HL-60 (cell line): Measurements from ENCODE around the gene BCO1.

Experiments used
- DNase-seq, 2 experiments: peaks; one replicate each; pipeline ENCODE4 v3.0.0-alpha.2; 2010 to 2020; ENCODE audit warnings: low read depth in 1 of 2, low spot score in 1 of 2
- H3K27ac ChIP-seq: fragments of 250-450 bp; sonication (Bioruptor Pico); replicated peaks from 2 replicates; pipeline ENCODE4 v1.5.1; 2020; ENCODE audit warnings: mild to moderate bottlenecking, moderate library complexity
- H3K27me3 ChIP-seq: fragments of 250-450 bp; sonication (Bioruptor Pico); 2 replicates; pipeline ENCODE4 v1.5.1; 2021; ENCODE audit warnings: mild to moderate bottlenecking, moderate library complexity; ENCODE audit not compliant: insufficient read depth, poor library complexity, severe bottlenecking
- H3K4me3 ChIP-seq: replicated peaks from 2 replicates; pipeline ENCODE4 v1.5.1; 2011; ENCODE audit warnings: mild to moderate bottlenecking, control low read depth, low read length; ENCODE audit not compliant: insufficient read depth
- CTCF ChIP-seq: IDR thresholded peaks from one replicate; pipeline ENCODE4 v1.5.1; 2011; ENCODE audit warnings: low read length, control low read depth, inconsistent platforms; ENCODE audit not compliant: insufficient read depth
- GABPA ChIP-seq: IDR thresholded peaks from 2 replicates; pipeline ENCODE4 v1.6.1; 2012; ENCODE audit warnings: low read depth
- POLR2AphosphoS5 ChIP-seq: IDR thresholded peaks from 2 replicates; pipeline ENCODE4 v1.6.1; 2012; ENCODE audit warnings: low read depth
- SPI1 ChIP-seq: IDR thresholded peaks from 2 replicates; pipeline ENCODE4 v1.6.1; 2012; ENCODE audit warnings: low read depth, mild to moderate bottlenecking, borderline replicate concordance
- TF ChIP-seq, protein P1 (sequence below): IDR thresholded peaks from 2 replicates; pipeline ENCODE4 v1.6.1; 2012; ENCODE audit warnings: low read depth; ENCODE audit not compliant: insufficient replicate concordance

BCO1 gene

DNA sequence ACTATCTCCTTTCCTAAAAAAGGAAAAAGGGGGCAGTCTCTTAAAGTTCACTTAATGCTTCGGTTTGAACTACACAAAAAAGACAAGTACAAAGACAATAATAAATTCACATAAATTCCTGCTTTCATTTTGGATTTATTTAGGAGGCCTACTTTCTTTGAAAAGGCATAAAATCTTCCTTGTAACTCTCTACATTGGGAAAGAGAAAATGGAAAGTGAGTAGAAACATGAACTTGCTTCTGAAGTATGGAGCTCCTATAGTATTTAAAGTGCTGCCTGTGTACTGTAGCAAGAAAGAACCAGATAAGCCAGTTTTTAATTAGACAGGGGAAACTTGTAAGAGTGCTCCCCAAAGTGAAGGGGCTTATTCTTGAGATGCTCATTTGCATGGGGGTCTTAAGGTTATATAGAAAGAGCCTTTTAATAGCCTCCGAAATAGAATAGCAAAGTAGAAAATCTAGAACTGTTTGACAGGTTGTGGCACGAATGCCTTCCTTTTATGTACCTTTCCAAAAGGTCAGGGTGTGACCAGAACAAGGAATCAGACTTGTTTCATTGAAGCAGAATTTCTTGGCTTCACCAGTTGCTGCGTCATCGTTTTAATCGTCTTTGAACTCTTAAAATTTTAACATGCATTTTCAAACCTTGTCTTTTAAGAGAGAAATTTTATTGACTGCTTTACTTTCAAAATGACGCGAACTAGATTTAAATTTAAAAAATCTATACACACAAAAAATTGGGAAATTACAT, 89.1 kb downstream of the BCO1 start:
- no peaks in the 10 kb centered on the region for H3K27me3 ChIP-seq
- no peak overlapping the region for H3K27ac ChIP-seq
- DNase-seq: no peak
- H3K4me3 ChIP-seq: no peak overlapping the region
- no peak for TF ChIP-seq POLR2AphosphoS5
- no peak for TF ChIP-seq SPI1
- TF ChIP-seq CTCF: no peak
- TF ChIP-seq GABPA: no peak
- TF ChIP-seq, protein P1, sequence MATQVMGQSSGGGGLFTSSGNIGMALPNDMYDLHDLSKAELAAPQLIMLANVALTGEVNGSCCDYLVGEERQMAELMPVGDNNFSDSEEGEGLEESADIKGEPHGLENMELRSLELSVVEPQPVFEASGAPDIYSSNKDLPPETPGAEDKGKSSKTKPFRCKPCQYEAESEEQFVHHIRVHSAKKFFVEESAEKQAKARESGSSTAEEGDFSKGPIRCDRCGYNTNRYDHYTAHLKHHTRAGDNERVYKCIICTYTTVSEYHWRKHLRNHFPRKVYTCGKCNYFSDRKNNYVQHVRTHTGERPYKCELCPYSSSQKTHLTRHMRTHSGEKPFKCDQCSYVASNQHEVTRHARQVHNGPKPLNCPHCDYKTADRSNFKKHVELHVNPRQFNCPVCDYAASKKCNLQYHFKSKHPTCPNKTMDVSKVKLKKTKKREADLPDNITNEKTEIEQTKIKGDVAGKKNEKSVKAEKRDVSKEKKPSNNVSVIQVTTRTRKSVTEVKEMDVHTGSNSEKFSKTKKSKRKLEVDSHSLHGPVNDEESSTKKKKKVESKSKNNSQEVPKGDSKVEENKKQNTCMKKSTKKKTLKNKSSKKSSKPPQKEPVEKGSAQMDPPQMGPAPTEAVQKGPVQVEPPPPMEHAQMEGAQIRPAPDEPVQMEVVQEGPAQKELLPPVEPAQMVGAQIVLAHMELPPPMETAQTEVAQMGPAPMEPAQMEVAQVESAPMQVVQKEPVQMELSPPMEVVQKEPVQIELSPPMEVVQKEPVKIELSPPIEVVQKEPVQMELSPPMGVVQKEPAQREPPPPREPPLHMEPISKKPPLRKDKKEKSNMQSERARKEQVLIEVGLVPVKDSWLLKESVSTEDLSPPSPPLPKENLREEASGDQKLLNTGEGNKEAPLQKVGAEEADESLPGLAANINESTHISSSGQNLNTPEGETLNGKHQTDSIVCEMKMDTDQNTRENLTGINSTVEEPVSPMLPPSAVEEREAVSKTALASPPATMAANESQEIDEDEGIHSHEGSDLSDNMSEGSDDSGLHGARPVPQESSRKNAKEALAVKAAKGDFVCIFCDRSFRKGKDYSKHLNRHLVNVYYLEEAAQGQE: no peak

DNA sequence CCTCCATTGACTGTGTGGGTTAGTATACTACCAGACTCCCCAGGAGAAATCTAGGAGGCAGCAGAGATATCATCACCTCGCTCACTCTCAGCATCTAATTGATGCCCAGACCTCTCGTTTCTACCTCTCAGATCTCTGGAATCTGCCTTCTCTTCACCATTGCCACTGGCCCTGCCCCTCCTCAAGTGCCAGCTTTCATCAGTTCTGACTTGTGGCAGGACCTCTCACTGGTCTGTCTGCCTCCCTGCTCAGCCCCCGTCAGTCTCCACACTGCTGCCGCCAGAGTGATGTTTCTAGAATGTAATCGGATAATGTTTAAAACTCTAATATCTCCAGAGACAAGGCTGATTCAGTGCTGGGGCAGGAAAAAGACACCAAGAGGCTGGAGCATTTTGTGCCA, 91.5 kb downstream of the BCO1 start:
- DNase-seq: no peak
- TF ChIP-seq GABPA (no peak), SPI1 (no peak), POLR2AphosphoS5 (no peak), CTCF (no peak)
- TF ChIP-seq, protein P1: no peak
- Histone ChIP-seq H3K27me3 (no peaks in the 10 kb centered on the region), H3K4me3 (no peak overlapping the region), H3K27ac (no peak overlapping the region)

DNA sequence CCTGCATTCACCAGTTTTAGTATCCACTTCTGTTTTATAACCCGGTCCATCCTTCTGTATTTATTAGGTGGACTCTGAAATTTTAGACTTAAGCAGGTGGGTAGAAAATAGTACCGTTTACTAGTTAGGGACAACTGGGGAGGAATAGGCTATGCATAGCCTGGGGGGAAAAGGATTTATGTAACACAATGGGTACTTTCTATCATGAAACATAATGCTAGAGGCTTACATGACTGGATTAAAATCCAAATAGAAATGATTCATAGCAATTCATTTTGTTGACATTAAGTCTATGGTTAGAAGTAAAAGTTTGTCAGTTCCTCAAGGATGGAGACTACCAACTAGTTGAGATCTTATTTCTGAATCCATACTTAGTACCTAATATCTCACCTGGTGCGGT, 94.9 kb downstream of the BCO1 start:
- DNase-seq: no peak
- H3K4me3 ChIP-seq: no peak overlapping the region
- TF ChIP-seq GABPA (no peak), SPI1 (no peak), CTCF (no peak), POLR2AphosphoS5 (no peak)
- TF ChIP-seq, protein P1: no peak
- H3K27ac ChIP-seq: no peak overlapping the region
- H3K27me3 ChIP-seq: no peaks in the 10 kb centered on the region
